Esophagus squamous epithelium (tissue), 4 donors: ENCODE measurements around the gene QSER1.

Experiments
- CTCF ChIP-seq, 6 experiments: fragments of 450-650 bp in 4 of 6; fragments of 200-600 bp in 2 of 6; sonication (generic) in 2 of 6; IDR thresholded peaks; one replicate each; pipeline ENCODE4 v1.5.1; 2016 to 2019; ENCODE audit warnings: antibody characterized with exemption in 6 of 6, mild to moderate bottlenecking in 4 of 6, moderate library complexity in 4 of 6
- POLR2A ChIP-seq, 4 donors: fragments of 450-650 bp; IDR thresholded peaks; one replicate each; pipeline ENCODE4 v1.6.1; 2017; ENCODE audit warnings: antibody characterized with exemption in 4 of 4, mild to moderate bottlenecking in 4 of 4, moderate library complexity in 3 of 4

- TF ChIP-seq CTCF (IDR thresholded peaks at IDR 0.05) = no peak
- TF ChIP-seq POLR2A (IDR thresholded peaks at IDR 0.05) = no peak
Measured at GRCh38 chr11:33021937-33022336, 129.3 kb downstream of the QSER1 start.
